Stimulated activated CD8-positive, alpha-beta memory T cell treated with anti-CD3 and anti-CD28 coated beads, Interleukin-12 subunit alpha, Interleukin-12 subunit beta, amount 100 ng/mL, for 24 hours (primary cell): ENCODE results near the gene FAM227B.
"Not testable (repeated sequence)": the region's sequence is repeated elsewhere in the genome, so short reads cannot be mapped to it uniquely, and the experiment has no call there.

Source experiments
- DNase-seq: peaks from one replicate; pipeline ENCODE4 v3.0.0-alpha.2; 2020; ENCODE audit errors: extremely low read depth

Gene FAM227B

GRCh38 chr15:49379996-49380395 is 240.6 kb downstream of the FAM227B start:
- no peak for DNase-seq

GRCh38 chr15:49372366-49372765 is 248.3 kb downstream of the FAM227B start:
- no peak for DNase-seq

GRCh38 chr15:49370782-49371181 is 249.8 kb downstream of the FAM227B start:
- no peak for DNase-seq

- no peak for DNase-seq
Measured at GRCh38 chr15:49366496-49366895, 254.1 kb downstream of the FAM227B start.

GRCh38 chr15:49361370-49361769 is 259.2 kb downstream of the FAM227B start:
- no peak for DNase-seq

GRCh38 chr15:49354439-49354838 is 266.2 kb downstream of the FAM227B start:
- not testable (repeated sequence) for DNase-seq

- DNase-seq: no peak
Measured at GRCh38 chr15:49343546-49343945, 277.1 kb downstream of the FAM227B start.

- no peak for DNase-seq
Measured at GRCh38 chr15:49339656-49340055, 281.0 kb downstream of the FAM227B start.

- no peak for DNase-seq
Measured at GRCh38 chr15:49331951-49332350, 288.7 kb downstream of the FAM227B start.

- no peak for DNase-seq
Measured at GRCh38 chr15:49331442-49331841, 289.2 kb downstream of the FAM227B start.

GRCh38 chr15:49330166-49330565 is 290.5 kb downstream of the FAM227B start:
- DNase-seq: no peak

- DNase-seq: no peak
Measured at GRCh38 chr15:49328941-49329340, 291.7 kb downstream of the FAM227B start.

- no peak for DNase-seq
Measured at GRCh38 chr15:49327927-49328326, 292.7 kb downstream of the FAM227B start.

GRCh38 chr15:49323207-49323606 is 297.4 kb downstream of the FAM227B start:
- no peak for DNase-seq

- DNase-seq: no peak
Measured at GRCh38 chr15:49320351-49320750, 300.3 kb downstream of the FAM227B start.

- DNase-seq: no peak
Measured at GRCh38 chr15:49315391-49315823, 305.2 kb downstream of the FAM227B start.

GRCh38 chr15:49314716-49315115 is 305.9 kb downstream of the FAM227B start:
- no peak for DNase-seq

- no peak for DNase-seq
Measured at GRCh38 chr15:49313650-49314049, 307.0 kb downstream of the FAM227B start.

GRCh38 chr15:49309889-49310288 is 310.7 kb downstream of the FAM227B start:
- DNase-seq: no peak

- no peak for DNase-seq
Measured at GRCh38 chr15:49308686-49309085, 311.9 kb downstream of the FAM227B start.

- DNase-seq: no peak
Measured at GRCh38 chr15:49306551-49306950, 314.1 kb downstream of the FAM227B start.

- DNase-seq: no peak
Measured at GRCh38 chr15:49303003-49303402, 317.6 kb downstream of the FAM227B start.

GRCh38 chr15:49301562-49301961 is 319.1 kb downstream of the FAM227B start:
- DNase-seq: no peak

GRCh38 chr15:49300856-49301255 is 319.8 kb downstream of the FAM227B start:
- no peak for DNase-seq

- no peak for DNase-seq
Measured at GRCh38 chr15:49297584-49297983, 323.0 kb downstream of the FAM227B start.
